Spinal cord (tissue), 10 donors: ENCODE measurements around the gene TSR1. TPM values are rescaled to one million over a fixed set of nuclear protein-coding genes. Genes with fewer than 3 reads are reported as not detected.

ENCODE experiments used
- DNase-seq, 6 donors: peaks; one replicate each; pipeline versions ENCODE4 v3.0.0 to v3.0.0-alpha.2; 2013 to 2015; ENCODE audit warnings: low spot score in 6 of 6, low read depth in 4 of 6
- H3K27ac ChIP-seq: one replicate; pipeline ENCODE4 v1.5.1; 2013; ENCODE audit warnings: low read depth, low read length, control low read depth
- H3K27me3 ChIP-seq: one replicate; pipeline ENCODE4 v1.6.1; 2013; ENCODE audit warnings: low read length; ENCODE audit not compliant: control insufficient read depth, insufficient read depth
- H3K36me3 ChIP-seq: one replicate; pipeline ENCODE4 v1.6.1; 2013; ENCODE audit warnings: low read length; ENCODE audit not compliant: control insufficient read depth, insufficient read depth
- H3K4me1 ChIP-seq: one replicate; pipeline ENCODE4 v1.6.1; 2013; ENCODE audit warnings: low read length; ENCODE audit not compliant: control insufficient read depth, insufficient read depth
- H3K4me3 ChIP-seq: one replicate; pipeline ENCODE4 v1.5.1; 2013; ENCODE audit warnings: low read depth, low read length, control low read depth
- H3K9me3 ChIP-seq: one replicate; pipeline ENCODE4 v1.6.1; 2013; ENCODE audit warnings: low read length; ENCODE audit not compliant: control insufficient read depth, insufficient read depth
- WGBS: methylation state at CpG from one replicate; pipeline ENCODE4 v1.1.5; 2013; ENCODE audit warnings: missing lambda C conversion rate; ENCODE audit not compliant: insufficient coverage; 5-methylcytosine and 5-hydroxymethylcytosine counted together
- polyA plus RNA-seq, 2 donors: library from polyadenylated mRNA; unstranded; fragments of 120-200 nt; gene quantifications; one replicate each; pipeline ENCODE4 v1.2.1, GENCODE V29; 2013; ENCODE audit not compliant: insufficient read length in 2 of 2
- total RNA-seq, 2 donors: library from RNA; depleted of rRNA in 1 of 2; stranded (reverse); fragments of 120-200 nt in 1 of 2; fragments of >200 nt in 1 of 2; gene quantifications; one replicate each; pipeline versions ENCODE4 v1.2.3 to v1.2.4, GENCODE V29; 2013 to 2014
- donor health status: healthy.

Gene TSR1
- total and polyA plus RNA-seq, 4 donors: 27.5 to 41.0 (median 29.8) TPM

GRCh38 chr17:2299756-2300155 is 36.5 kb downstream of the TSR1 start:
- Histone ChIP-seq H3K4me3 (no peak overlapping the region), H3K36me3 (peaks cover 42% of the 10 kb centered on the region), H3K4me1 (peaks cover 18% of the 10 kb centered on the region), H3K9me3 (no peaks in the 10 kb centered on the region), H3K27ac (no peak overlapping the region), H3K27me3 (no peaks in the 10 kb centered on the region)
- 75% methylated on average over 20 of the region's 22 CpGs for WGBS
- DNase-seq: no peak

- H3K27me3 ChIP-seq: no peaks in the 10 kb centered on the region
- WGBS: 96% methylated on average over 7 of the region's 12 CpGs
- H3K27ac ChIP-seq: no peak overlapping the region
- H3K4me3 ChIP-seq: no peak overlapping the region
- DNase-seq: no peak
- H3K9me3 ChIP-seq: no peaks in the 10 kb centered on the region
- peaks cover 43% of the 10 kb centered on the region for H3K36me3 ChIP-seq
- peaks cover 12% of the 10 kb centered on the region for H3K4me1 ChIP-seq
These were observed 37.1 kb downstream of the TSR1 start for GRCh38 chr17:2299136-2299535.

GRCh38 chr17:2297023-2297422 is 39.2 kb downstream of the TSR1 start:
- Histone ChIP-seq H3K36me3 (peaks cover 45% of the 10 kb centered on the region), H3K4me3 (no peak overlapping the region), H3K9me3 (no peaks in the 10 kb centered on the region), H3K27me3 (no peaks in the 10 kb centered on the region), H3K27ac (no peak overlapping the region), H3K4me1 (peaks cover 8% of the 10 kb centered on the region)
- no peak for DNase-seq
- WGBS: 79% methylated on average over 3 of the region's 5 CpGs

GRCh38 chr17:2295575-2295974 is 40.7 kb downstream of the TSR1 start:
- Histone ChIP-seq H3K27me3 (no peaks in the 10 kb centered on the region), H3K9me3 (no peaks in the 10 kb centered on the region), H3K36me3 (peaks cover 54% of the 10 kb centered on the region), H3K27ac (no peak overlapping the region), H3K4me1 (no peaks in the 10 kb centered on the region), H3K4me3 (no peak overlapping the region)
- 89% methylated on average over 1 of the region's 1 CpG for WGBS
- no peak for DNase-seq

- DNase-seq: no peak
- peaks cover 49% of the 10 kb centered on the region for H3K36me3 ChIP-seq
- no peak overlapping the region for H3K27ac ChIP-seq
- H3K4me3 ChIP-seq: no peak overlapping the region
- H3K27me3 ChIP-seq: no peaks in the 10 kb centered on the region
- no peaks in the 10 kb centered on the region for H3K4me1 ChIP-seq
- WGBS: 79% methylated on average over 1 of the region's 2 CpGs
- no peaks in the 10 kb centered on the region for H3K9me3 ChIP-seq
These were observed 44.2 kb downstream of the TSR1 start for GRCh38 chr17:2292100-2292499.

GRCh38 chr17:2289878-2290478 is 46.3 kb downstream of the TSR1 start:
- H3K36me3 ChIP-seq: peaks cover 36% of the 10 kb centered on the region
- no peak overlapping the region for H3K4me3 ChIP-seq
- H3K27me3 ChIP-seq: no peaks in the 10 kb centered on the region
- no peak overlapping the region for H3K27ac ChIP-seq
- no peak for DNase-seq
- WGBS: 85% methylated on average over 2 of the region's 5 CpGs
- no peaks in the 10 kb centered on the region for H3K4me1 ChIP-seq
- H3K9me3 ChIP-seq: no peaks in the 10 kb centered on the region

- Histone ChIP-seq H3K27ac (no peak overlapping the region), H3K27me3 (no peaks in the 10 kb centered on the region), H3K4me1 (no peaks in the 10 kb centered on the region), H3K9me3 (no peaks in the 10 kb centered on the region), H3K4me3 (no peak overlapping the region), H3K36me3 (peaks cover 43% of the 10 kb centered on the region)
- 97% methylated on average over 7 of the region's 7 CpGs for WGBS
- no peak for DNase-seq
These were observed 53.0 kb downstream of the TSR1 start for GRCh38 chr17:2283302-2283701.

GRCh38 chr17:2282297-2282873 is 53.9 kb downstream of the TSR1 start:
- Histone ChIP-seq H3K9me3 (no peaks in the 10 kb centered on the region), H3K36me3 (peaks cover 42% of the 10 kb centered on the region), H3K27me3 (no peaks in the 10 kb centered on the region), H3K4me1 (no peaks in the 10 kb centered on the region), H3K27ac (no peak overlapping the region), H3K4me3 (no peak overlapping the region)
- DNase-seq: peak in 5 of 6 donors; percentile 47 to 95 (median 77)
- 93% methylated on average over 4 of the region's 7 CpGs for WGBS

- H3K4me3 ChIP-seq: no peak overlapping the region
- WGBS: 100% methylated on average over 7 of the region's 9 CpGs
- H3K4me1 ChIP-seq: no peaks in the 10 kb centered on the region
- no peak for DNase-seq
- H3K27ac ChIP-seq: no peak overlapping the region
- H3K27me3 ChIP-seq: no peaks in the 10 kb centered on the region
- peaks cover 50% of the 10 kb centered on the region for H3K36me3 ChIP-seq
- H3K9me3 ChIP-seq: no peaks in the 10 kb centered on the region
These were observed 56.5 kb downstream of the TSR1 start for GRCh38 chr17:2279707-2280106.

GRCh38 chr17:2277429-2278170 is 58.7 kb downstream of the TSR1 start:
- no peak overlapping the region for H3K4me3 ChIP-seq
- H3K36me3 ChIP-seq: peaks cover 44% of the 10 kb centered on the region
- no peak overlapping the region for H3K27ac ChIP-seq
- WGBS: 100% methylated on average over 1 of the region's 9 CpGs
- H3K4me1 ChIP-seq: no peaks in the 10 kb centered on the region
- H3K27me3 ChIP-seq: no peaks in the 10 kb centered on the region
- H3K9me3 ChIP-seq: no peaks in the 10 kb centered on the region
- DNase-seq: no peak
